ENCODE data around the gene C1orf167. TPM values are rescaled to one million over a fixed set of nuclear protein-coding genes. Genes with fewer than 3 reads are reported as not detected.

C1orf167 gene
- total and polyA plus RNA-seq, 2 donors (not counting 1 experiment from before 2014, with no cell fraction given), result not detected

DNA sequence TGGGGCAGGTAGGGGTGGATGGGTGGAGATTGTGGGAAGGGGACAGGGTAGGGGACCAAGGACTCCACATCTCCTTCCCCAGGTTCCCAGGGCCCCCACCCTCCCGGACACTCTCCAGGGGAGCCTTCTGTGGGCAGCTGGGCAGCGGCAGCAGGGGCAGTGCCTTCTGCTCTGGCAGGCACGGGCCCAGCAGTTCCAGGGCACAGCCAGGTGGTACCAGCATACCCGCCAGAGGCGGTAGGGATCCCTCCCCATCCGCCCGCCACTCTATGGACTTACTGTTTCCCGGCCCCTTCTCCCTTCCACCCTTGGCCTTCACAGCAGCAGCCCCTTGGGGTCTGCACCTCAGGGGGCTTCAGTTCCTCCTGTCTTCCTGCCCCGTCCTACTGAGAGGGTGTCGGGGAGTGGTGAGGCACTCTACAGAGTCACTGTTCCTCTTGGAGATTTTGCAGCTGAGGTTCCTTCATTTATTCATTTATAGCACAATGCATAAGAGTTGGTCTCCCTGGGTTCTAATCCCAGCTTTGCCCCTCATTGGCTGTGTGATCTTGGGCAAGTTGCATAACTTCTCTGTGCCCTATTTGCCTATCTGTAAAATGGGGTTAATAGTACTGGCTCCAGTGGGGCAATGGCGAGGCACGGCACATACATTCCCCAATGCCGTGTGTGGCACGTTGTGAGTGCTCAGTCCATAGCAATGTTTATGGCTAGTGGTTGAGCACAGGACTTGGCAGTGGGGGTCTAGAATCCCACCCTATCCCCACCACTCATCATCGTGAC lies 17.0 kb downstream of the C1orf167 start:
- H3K27ac ChIP-seq (ENCODE audit: low read length in 2 of 2), result no peak overlapping the region
- H3K27me3 Mint-ChIP-seq, result peaks cover 6% of the 10 kb centered on the region
- H3K9me3 Mint-ChIP-seq (ENCODE audit: insufficient read depth), result no peaks in the 10 kb centered on the region

More for the DNA sequence above, 17.0 kb downstream of the C1orf167 start:
- ATAC-seq (ENCODE audit: low read depth) (no peak), DNase-seq (no peak)
- Histone ChIP-seq H3K4me1 (ENCODE audit: control insufficient read depth in 2 of 2, insufficient read depth in 2 of 2, low read length in 2 of 2) (no peaks in the 10 kb centered on the region), H3K4me3 (ENCODE audit: control extremely low read depth in 1 of 5, extremely low read depth in 1 of 5, insufficient read depth in 1 of 5, low read depth in 2 of 5, low read length in 4 of 5) (no peak overlapping the region), H3K9me3 (ENCODE audit: control extremely low read depth in 1 of 3, control insufficient read depth in 2 of 3, insufficient read depth in 1 of 3, low read length in 2 of 3) (no peaks in the 10 kb centered on the region), H2AFZ (ENCODE audit: insufficient read depth, low read depth, low read length, poor library complexity, severe bottlenecking) (no peak overlapping the region), H3K36me3 (replicated peaks in 1 of 2; ENCODE audit: control extremely low read depth in 1 of 2, control insufficient read depth in 1 of 2, extremely low read depth in 1 of 2, insufficient read depth in 2 of 2, low read length in 1 of 2) (no peaks in the 10 kb centered on the region), H3K79me2 (ENCODE audit: control insufficient read depth, insufficient read depth, low read length) (no peaks in the 10 kb centered on the region), H3K27me3 (replicated peaks in 1 of 4; ENCODE audit: control extremely low read depth in 1 of 4, control insufficient read depth in 3 of 4, insufficient read depth in 4 of 4, low read length in 3 of 4) (no peaks in the 10 kb centered on the region), H3K9ac (ENCODE audit: low read length) (no peak overlapping the region), H3K4me2 (replicated peaks; ENCODE audit: low read depth, low read length, poor library complexity, severe bottlenecking) (no peak overlapping the region), H4K20me1 (ENCODE audit: control insufficient read depth, insufficient read depth, low read length, poor library complexity, severe bottlenecking) (no peaks in the 10 kb centered on the region)
- Mint-ChIP-seq H3K27ac (no peak overlapping the region), H3K4me1 (peaks cover 3% of the 10 kb centered on the region), H3K4me3 (no peak overlapping the region)
- ChIA-PET POLR2A (no interaction called here), CTCF (interaction anchor here (1.3 kb wide), 1 partner anchor 742 kb away, joined by 3 read pairs; no protein-coding TSS in a partner anchor)
- WGBS (ENCODE audit: insufficient coverage), result 93% methylated on average over 7 of the region's 15 CpGs
- no peak for TF ChIP-seq EZH2 (IDR thresholded peaks at IDR 0.05; ENCODE audit: borderline replicate concordance, insufficient read depth, low read depth, low read length, poor library complexity, severe bottlenecking)
- TF ChIP-seq, protein P1, sequence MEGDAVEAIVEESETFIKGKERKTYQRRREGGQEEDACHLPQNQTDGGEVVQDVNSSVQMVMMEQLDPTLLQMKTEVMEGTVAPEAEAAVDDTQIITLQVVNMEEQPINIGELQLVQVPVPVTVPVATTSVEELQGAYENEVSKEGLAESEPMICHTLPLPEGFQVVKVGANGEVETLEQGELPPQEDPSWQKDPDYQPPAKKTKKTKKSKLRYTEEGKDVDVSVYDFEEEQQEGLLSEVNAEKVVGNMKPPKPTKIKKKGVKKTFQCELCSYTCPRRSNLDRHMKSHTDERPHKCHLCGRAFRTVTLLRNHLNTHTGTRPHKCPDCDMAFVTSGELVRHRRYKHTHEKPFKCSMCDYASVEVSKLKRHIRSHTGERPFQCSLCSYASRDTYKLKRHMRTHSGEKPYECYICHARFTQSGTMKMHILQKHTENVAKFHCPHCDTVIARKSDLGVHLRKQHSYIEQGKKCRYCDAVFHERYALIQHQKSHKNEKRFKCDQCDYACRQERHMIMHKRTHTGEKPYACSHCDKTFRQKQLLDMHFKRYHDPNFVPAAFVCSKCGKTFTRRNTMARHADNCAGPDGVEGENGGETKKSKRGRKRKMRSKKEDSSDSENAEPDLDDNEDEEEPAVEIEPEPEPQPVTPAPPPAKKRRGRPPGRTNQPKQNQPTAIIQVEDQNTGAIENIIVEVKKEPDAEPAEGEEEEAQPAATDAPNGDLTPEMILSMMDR (IDR thresholded peaks at IDR 0.05), result no peak
- intact Hi-C loops (cut with micrococcal nuclease), result no loop called here
